ENCODE data around the gene KDF1. TPM values are rescaled to one million over a fixed set of nuclear protein-coding genes. Genes with fewer than 3 reads are reported as not detected.

KDF1 gene
- total RNA-seq, 4 donors from 2014 or later, result 21.9 to 51.1 (median 41.5) TPM

DNA sequence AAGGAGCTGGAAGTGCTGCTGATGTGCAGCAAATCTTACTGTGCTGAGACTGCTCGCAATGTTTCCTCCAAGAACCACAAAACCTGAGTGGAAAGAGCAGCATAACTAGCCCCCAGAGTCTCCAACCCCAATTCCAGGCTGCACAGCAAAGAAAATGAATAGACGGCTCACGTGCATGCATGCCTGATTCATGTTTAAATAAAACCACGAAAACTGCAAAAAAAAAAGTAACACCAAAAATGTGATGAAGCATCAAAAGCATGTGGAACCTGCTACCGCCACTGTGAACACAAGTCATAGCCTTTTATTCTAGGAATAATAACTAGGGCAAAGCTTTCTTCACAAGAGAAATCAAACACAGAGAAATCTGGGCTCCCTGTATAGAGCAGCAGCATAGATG, 23.6 kb upstream of the KDF1 start:
- H3K27me3 ChIP-seq, result peaks cover 5% of the 10 kb centered on the region
- no peaks in the 10 kb centered on the region for H3K9me3 ChIP-seq
- DNase-seq (ENCODE audit: low spot score in 2 of 2), result no peak
- WGBS, result 62% methylated on average over 5 of the region's 5 CpGs
- no peak for TF ChIP-seq POLR2AphosphoS5 (IDR thresholded peaks at IDR 0.05)
- no peak for TF ChIP-seq POLR2A (IDR thresholded peaks at IDR 0.05)
- TF ChIP-seq EP300 (IDR thresholded peaks at IDR 0.05), result no peak
- TF ChIP-seq, protein P1, sequence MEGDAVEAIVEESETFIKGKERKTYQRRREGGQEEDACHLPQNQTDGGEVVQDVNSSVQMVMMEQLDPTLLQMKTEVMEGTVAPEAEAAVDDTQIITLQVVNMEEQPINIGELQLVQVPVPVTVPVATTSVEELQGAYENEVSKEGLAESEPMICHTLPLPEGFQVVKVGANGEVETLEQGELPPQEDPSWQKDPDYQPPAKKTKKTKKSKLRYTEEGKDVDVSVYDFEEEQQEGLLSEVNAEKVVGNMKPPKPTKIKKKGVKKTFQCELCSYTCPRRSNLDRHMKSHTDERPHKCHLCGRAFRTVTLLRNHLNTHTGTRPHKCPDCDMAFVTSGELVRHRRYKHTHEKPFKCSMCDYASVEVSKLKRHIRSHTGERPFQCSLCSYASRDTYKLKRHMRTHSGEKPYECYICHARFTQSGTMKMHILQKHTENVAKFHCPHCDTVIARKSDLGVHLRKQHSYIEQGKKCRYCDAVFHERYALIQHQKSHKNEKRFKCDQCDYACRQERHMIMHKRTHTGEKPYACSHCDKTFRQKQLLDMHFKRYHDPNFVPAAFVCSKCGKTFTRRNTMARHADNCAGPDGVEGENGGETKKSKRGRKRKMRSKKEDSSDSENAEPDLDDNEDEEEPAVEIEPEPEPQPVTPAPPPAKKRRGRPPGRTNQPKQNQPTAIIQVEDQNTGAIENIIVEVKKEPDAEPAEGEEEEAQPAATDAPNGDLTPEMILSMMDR (IDR thresholded peaks at IDR 0.05), result no peak
- H3K4me1 ChIP-seq, result no peaks in the 10 kb centered on the region
- H3K4me3 ChIP-seq, result no peak overlapping the region
- H3K27ac ChIP-seq, result no peak overlapping the region
- H3K36me3 ChIP-seq, result no peaks in the 10 kb centered on the region

DNA sequence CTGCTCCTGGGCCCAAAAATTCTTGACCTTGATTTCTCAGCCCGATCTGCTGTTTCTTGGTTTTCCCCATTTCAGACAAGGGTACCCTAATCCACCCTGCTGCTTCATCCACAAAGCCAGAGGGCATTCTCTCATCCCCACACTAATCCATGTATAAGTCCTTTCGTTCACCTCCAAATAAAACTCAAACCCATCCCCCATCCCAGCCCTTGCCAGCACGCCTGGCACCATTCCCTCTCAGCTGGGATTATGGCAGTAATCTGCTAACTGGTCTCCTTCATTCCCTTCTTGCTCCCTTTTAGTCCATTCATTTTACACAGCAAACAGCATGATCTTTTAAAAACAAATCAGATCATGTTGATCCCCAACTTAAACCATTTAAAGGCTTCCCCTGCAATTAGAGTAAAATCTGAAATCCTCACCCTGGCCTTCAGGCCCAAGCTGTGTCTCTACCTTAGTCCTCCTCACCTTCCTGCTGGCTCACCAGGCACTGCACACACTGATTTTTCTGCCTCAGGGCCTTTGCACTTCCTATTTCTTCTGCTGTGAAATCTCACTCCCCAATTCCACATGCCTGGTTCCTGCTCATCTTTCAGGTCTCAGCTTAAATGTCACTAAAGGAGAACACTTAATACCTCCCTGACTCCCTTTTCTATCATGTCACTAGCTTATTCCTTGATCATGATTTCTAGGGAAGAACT, 21.0 kb upstream of the KDF1 start:
- peaks cover 5% of the 10 kb centered on the region for H3K27me3 ChIP-seq
- H3K4me1 ChIP-seq, result no peaks in the 10 kb centered on the region
- H3K36me3 ChIP-seq, result no peaks in the 10 kb centered on the region
- DNase-seq (ENCODE audit: low spot score in 2 of 2), result no peak
- TF ChIP-seq, protein P1 (IDR thresholded peaks at IDR 0.05), result no peak
- no peak for TF ChIP-seq POLR2A (IDR thresholded peaks at IDR 0.05)
- no peak for TF ChIP-seq EP300 (IDR thresholded peaks at IDR 0.05)
- no peak for TF ChIP-seq POLR2AphosphoS5 (IDR thresholded peaks at IDR 0.05)
- H3K27ac ChIP-seq, result no peak overlapping the region
- H3K4me3 ChIP-seq, result no peak overlapping the region
- H3K9me3 ChIP-seq, result no peaks in the 10 kb centered on the region
- 76% methylated on average over 3 of the region's 3 CpGs for WGBS

DNA sequence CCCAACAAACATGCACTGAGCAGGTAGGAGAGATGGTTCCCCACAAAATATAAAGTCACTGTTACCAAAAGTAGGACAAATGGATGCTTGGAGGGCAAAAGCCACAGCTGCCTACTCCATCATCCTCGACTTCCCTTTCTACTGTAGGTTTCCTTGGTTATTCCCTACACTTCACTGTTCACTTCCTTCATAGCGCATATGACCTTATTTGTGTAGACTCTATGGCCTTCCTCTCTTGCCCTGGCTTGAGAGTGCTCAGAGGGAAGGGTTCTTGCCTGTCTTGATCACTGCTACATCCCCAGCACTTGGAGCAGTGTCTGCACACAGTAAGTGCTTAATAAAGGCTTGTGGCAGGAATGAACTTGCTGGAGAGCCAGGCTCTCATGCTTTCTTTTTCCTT, 18.6 kb upstream of the KDF1 start:
- Histone ChIP-seq H3K9me3 (no peaks in the 10 kb centered on the region), H3K27me3 (peaks cover 5% of the 10 kb centered on the region), H3K36me3 (no peaks in the 10 kb centered on the region), H3K4me3 (no peak overlapping the region), H3K4me1 (no peaks in the 10 kb centered on the region), H3K27ac (no peak overlapping the region)
- DNase-seq (ENCODE audit: low spot score in 2 of 2), result no peak
- 79% methylated on average over 2 of the region's 2 CpGs for WGBS
- TF ChIP-seq EP300 (IDR thresholded peaks at IDR 0.05) (no peak), POLR2AphosphoS5 (IDR thresholded peaks at IDR 0.05) (no peak)

DNA sequence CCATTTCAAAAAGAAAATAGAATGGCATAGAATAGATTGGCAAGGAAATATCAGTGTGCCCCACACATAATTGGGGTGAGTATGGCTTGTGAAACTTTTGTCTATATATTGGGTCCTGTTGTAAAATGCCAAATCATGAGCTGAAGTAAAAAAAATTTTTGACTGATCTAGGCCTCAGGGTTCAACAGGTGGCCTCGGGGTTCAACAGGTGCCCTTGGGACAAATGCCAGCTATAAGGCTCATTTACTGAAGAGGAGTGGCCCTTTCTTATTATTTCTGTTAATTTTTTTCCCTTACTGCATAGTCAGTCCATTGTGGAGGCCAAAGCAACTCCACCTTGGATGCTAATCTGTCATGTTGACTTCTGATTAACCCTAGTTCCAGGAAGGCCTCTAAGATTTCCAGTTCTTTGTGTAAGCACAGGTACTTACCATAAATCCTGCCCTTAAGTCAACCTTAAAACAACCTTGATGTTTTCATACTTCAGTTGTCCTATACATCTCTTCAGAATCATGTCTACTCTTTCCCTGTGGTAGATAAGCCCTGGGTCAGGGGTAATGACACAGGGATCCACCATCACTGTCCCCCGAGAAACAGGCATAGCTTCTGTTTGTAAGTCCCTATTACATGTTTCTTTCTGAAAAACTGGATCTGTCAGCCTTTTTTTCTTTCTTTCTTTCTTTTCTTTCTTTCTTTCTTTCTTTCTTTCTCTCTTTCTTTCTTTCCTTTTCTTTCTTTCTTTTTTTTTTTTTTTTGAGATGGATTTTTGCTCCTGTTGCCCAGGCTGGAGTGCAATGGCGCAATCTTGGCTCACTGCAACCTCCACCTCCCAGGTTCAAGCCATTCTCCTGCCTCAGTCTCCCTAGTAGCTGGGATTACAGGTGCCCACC, 16.6 kb upstream of the KDF1 start:
- H3K4me1 ChIP-seq, result no peaks in the 10 kb centered on the region
- no peaks in the 10 kb centered on the region for H3K36me3 ChIP-seq
- no peak overlapping the region for H3K27ac ChIP-seq
- H3K9me3 ChIP-seq, result no peaks in the 10 kb centered on the region
- H3K27me3 ChIP-seq, result no peaks in the 10 kb centered on the region
- DNase-seq (ENCODE audit: low spot score in 2 of 2), result no peak
- 85% methylated on average over 2 of the region's 3 CpGs for WGBS
- TF ChIP-seq POLR2AphosphoS5 (IDR thresholded peaks at IDR 0.05) (no peak), POLR2A (IDR thresholded peaks at IDR 0.05) (no peak)
- no peak overlapping the region for H3K4me3 ChIP-seq

DNA sequence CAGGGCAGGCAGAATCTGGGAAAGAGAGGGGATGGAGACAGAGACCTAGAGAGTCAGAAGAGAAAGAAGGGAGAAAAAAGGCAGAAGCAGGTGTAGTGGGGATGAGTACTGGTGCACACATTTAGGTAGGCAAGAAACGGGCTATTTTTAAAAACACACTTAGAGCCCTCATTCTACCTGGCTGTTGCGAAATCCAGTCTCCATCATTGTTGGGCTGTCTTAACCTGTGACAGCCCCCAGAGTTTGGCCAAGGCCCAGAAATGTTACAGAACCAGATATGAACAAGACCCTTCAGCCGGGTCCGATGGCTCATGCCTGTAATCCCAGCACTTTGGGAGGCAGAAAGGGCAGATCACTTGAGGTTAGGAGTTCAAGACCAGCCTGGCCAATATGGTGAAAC, 12.6 kb upstream of the KDF1 start:
- WGBS, result 89% methylated on average over 3 of the region's 4 CpGs
- H3K9me3 ChIP-seq, result no peaks in the 10 kb centered on the region
- H3K4me1 ChIP-seq, result peaks cover 9% of the 10 kb centered on the region
- H3K27ac ChIP-seq, result no peak overlapping the region
- DNase-seq (ENCODE audit: low spot score in 2 of 2), result no peak
- TF ChIP-seq, protein P1 (IDR thresholded peaks at IDR 0.05), result no peak
- TF ChIP-seq POLR2AphosphoS5 (IDR thresholded peaks at IDR 0.05) (no peak), EP300 (IDR thresholded peaks at IDR 0.05) (no peak), POLR2A (IDR thresholded peaks at IDR 0.05) (no peak)
- H3K36me3 ChIP-seq, result no peaks in the 10 kb centered on the region
- no peak overlapping the region for H3K4me3 ChIP-seq
- H3K27me3 ChIP-seq, result no peaks in the 10 kb centered on the region

DNA sequence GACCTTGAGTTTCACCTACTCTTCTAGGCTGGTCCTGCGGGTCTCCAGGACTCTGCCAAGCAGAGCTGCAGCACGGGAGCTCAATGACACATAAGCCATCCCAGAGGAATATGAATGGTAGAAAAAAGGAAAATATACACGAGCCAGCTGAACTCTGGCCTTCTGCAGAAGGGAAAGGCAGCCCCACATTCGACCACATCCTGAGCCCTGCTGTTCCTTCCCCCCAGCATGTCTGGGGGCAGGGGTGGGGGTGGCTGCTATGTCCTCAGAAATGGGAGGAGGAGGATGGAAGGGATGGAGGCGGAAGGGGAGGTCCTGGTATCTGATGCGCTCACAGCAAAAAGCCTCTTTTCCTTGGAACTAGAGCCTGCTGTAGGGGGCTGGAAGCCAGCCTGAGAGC, 12.1 kb upstream of the KDF1 start:
- Histone ChIP-seq H3K27me3 (peaks cover under 1% of the 10 kb centered on the region), H3K4me1 (peaks cover 9% of the 10 kb centered on the region), H3K9me3 (no peaks in the 10 kb centered on the region), H3K4me3 (no peak overlapping the region), H3K36me3 (no peaks in the 10 kb centered on the region), H3K27ac (no peak overlapping the region)
- no peak for TF ChIP-seq POLR2A (IDR thresholded peaks at IDR 0.05)
- TF ChIP-seq POLR2AphosphoS5 (IDR thresholded peaks at IDR 0.05), result no peak
- TF ChIP-seq, protein P1 (IDR thresholded peaks at IDR 0.05), result no peak
- TF ChIP-seq EP300 (IDR thresholded peaks at IDR 0.05), result no peak
- no peak for DNase-seq (ENCODE audit: low spot score in 2 of 2)
- WGBS, result 56% methylated on average over 5 of the region's 6 CpGs

Data from suprapubic skin (tissue), 4 donors.